ENCODE measurements around the gene CLN6.
"Not testable (repeated sequence)": the region's sequence is repeated elsewhere in the genome, so short reads cannot be mapped to it uniquely, and the experiment has no call there.

CLN6 gene

GRCh38 chr15:68224108-68224507, 5.4 kb downstream of the CLN6 start:
- no peak overlapping the region for H3K4me3 ChIP-seq (ENCODE audit: control insufficient read depth, low read depth, low read length)
- DNase-seq (ENCODE audit: low read depth) = no peak
- TF ChIP-seq CTCF (IDR thresholded peaks at IDR 0.05; ENCODE audit: control insufficient read depth, insufficient read depth, low read depth, low read length, missing control alignments) = no peak

GRCh38 chr15:68223171-68223570, 6.4 kb downstream of the CLN6 start:
- no peak for DNase-seq (ENCODE audit: low read depth)
- H3K4me3 ChIP-seq (ENCODE audit: control insufficient read depth, low read depth, low read length) = no peak overlapping the region
- TF ChIP-seq CTCF (IDR thresholded peaks at IDR 0.05; ENCODE audit: control insufficient read depth, insufficient read depth, low read depth, low read length, missing control alignments) = no peak

- not testable (repeated sequence) for DNase-seq (ENCODE audit: low read depth); H3K4me3 ChIP-seq (ENCODE audit: control insufficient read depth, low read depth, low read length)
Measured at GRCh38 chr15:68222432-68222743, 7.1 kb downstream of the CLN6 start.

GRCh38 chr15:68221530-68222431, 7.7 kb downstream of the CLN6 start:
- not testable (repeated sequence) for H3K4me3 ChIP-seq (ENCODE audit: control insufficient read depth, low read depth, low read length); DNase-seq (ENCODE audit: low read depth)

- H3K4me3 ChIP-seq (ENCODE audit: control insufficient read depth, low read depth, low read length) = no peak overlapping the region
- DNase-seq (ENCODE audit: low read depth) = no peak
- no peak for TF ChIP-seq CTCF (IDR thresholded peaks at IDR 0.05; ENCODE audit: control insufficient read depth, insufficient read depth, low read depth, low read length, missing control alignments)
Measured at GRCh38 chr15:68220967-68221366, 8.6 kb downstream of the CLN6 start.

GRCh38 chr15:68220489-68220888, 9.0 kb downstream of the CLN6 start:
- DNase-seq (ENCODE audit: low read depth) = no peak
- TF ChIP-seq CTCF (IDR thresholded peaks at IDR 0.05; ENCODE audit: control insufficient read depth, insufficient read depth, low read depth, low read length, missing control alignments) = no peak
- no peak overlapping the region for H3K4me3 ChIP-seq (ENCODE audit: control insufficient read depth, low read depth, low read length)

- no peak overlapping the region for H3K4me3 ChIP-seq (ENCODE audit: control insufficient read depth, low read depth, low read length)
- DNase-seq (ENCODE audit: low read depth) = no peak
- TF ChIP-seq CTCF (IDR thresholded peaks at IDR 0.05; ENCODE audit: control insufficient read depth, insufficient read depth, low read depth, low read length, missing control alignments) = no peak
Measured at GRCh38 chr15:68218847-68219798, 10.4 kb downstream of the CLN6 start.

All from AG09309 (cell line).